VCaP (cell line): ENCODE measurements around the gene MZT2A.
"Not testable (repeated sequence)": the region's sequence is repeated elsewhere in the genome, so short reads cannot be mapped to it uniquely, and the experiment has no call there.

Source experiments
- H3K27ac ChIP-seq: fragments of 450-650 bp; 2 replicates; pipeline ENCODE4 v1.5.1; 2017
- TF ChIP-seq, protein P1 (sequence below): fragments of 450-650 bp; conservative IDR thresholded peaks from 2 replicates; pipeline ENCODE4 v1.5.1; 2017; ENCODE audit warnings: mild to moderate bottlenecking, moderate library complexity

MZT2A gene

DNA sequence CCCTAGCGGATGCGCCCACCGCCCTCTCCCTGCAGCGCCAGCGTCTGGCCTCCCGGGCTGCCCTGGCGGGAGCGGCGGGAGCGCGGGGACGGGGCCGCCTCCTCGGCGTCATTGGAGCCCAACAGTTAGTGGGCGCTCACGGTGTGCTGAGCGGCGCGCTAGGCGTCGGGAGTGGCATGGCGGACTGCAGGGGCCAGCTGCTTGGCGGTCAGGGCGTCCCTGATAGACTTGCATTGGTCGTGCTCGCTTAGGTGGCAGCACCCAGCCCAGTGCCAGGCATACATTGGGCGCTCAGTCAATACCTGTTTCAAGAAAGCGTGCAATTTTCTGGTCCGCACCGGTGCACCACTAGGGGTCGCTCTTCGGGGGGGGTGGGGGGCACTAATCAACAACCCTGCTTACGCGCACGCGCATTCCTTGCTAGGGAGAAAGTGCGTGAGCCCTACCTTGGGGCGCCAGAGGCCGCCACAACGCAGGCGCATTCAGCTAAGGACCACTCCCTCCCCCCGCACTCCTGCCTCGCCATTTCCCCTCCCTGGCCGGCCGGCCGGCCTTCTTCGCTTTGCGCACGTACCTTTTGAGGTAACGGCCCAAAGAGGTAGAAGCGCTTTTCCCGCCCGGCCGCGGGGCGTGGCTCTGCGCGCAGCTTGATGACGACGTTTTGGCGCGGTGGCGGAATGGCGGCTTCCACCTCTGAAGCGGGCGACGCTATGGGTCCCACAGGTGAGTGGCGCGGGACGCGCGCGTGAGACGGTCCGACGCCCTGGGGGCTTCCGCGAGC lies 411 bp upstream of the MZT2A start:
- H3K27ac ChIP-seq = peak overlapping the region; percentile 81
- TF ChIP-seq, protein P1, sequence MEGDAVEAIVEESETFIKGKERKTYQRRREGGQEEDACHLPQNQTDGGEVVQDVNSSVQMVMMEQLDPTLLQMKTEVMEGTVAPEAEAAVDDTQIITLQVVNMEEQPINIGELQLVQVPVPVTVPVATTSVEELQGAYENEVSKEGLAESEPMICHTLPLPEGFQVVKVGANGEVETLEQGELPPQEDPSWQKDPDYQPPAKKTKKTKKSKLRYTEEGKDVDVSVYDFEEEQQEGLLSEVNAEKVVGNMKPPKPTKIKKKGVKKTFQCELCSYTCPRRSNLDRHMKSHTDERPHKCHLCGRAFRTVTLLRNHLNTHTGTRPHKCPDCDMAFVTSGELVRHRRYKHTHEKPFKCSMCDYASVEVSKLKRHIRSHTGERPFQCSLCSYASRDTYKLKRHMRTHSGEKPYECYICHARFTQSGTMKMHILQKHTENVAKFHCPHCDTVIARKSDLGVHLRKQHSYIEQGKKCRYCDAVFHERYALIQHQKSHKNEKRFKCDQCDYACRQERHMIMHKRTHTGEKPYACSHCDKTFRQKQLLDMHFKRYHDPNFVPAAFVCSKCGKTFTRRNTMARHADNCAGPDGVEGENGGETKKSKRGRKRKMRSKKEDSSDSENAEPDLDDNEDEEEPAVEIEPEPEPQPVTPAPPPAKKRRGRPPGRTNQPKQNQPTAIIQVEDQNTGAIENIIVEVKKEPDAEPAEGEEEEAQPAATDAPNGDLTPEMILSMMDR = peak; percentile 89

GRCh38 chr2:131491469-131491836 lies 744 bp downstream of the MZT2A start:
- peak overlapping the region; percentile 81 for H3K27ac ChIP-seq

DNA sequence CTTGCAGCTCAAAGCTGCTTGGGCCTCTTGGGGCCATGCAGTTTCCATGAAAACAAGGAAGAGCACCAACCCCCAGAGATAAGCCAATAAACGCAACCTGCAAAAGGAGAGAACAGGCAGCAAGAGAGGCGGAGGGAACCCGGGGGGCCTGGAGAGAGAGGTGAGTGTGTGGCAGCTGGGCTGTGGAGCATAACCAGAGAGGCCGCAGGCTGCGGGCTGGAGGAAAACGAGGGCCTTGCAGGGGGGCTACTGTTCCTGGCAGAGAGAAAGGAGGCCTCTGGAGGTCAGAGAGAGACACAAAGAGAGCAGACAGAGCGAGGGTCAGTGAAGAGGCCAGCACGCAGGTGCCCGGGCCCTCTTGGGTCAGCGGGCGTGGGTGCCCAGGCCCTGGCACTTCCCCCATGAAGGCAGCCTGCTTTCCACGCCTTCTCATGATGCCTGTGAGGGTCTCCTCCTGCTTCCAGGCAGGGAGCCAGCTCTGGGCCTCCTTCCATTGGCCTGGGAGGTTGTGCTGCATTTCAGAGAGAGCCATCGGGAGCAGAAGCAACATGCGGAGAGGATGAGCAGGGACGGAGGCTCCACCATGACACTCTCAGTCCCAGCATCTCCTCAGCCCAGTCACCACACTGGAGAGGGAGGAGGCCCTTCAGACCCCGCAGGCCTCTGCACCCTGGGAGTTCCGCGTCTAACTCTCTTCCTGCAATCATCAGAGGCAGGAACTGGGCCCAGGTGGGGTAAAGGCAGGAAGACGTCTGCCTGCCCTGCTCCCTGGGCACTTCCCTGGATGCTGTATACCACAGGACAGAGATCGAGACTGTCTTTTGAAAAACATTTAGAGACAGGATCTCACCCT lies 1.4 kb downstream of the MZT2A start:
- peak overlapping the region; percentile 81 for H3K27ac ChIP-seq

DNA sequence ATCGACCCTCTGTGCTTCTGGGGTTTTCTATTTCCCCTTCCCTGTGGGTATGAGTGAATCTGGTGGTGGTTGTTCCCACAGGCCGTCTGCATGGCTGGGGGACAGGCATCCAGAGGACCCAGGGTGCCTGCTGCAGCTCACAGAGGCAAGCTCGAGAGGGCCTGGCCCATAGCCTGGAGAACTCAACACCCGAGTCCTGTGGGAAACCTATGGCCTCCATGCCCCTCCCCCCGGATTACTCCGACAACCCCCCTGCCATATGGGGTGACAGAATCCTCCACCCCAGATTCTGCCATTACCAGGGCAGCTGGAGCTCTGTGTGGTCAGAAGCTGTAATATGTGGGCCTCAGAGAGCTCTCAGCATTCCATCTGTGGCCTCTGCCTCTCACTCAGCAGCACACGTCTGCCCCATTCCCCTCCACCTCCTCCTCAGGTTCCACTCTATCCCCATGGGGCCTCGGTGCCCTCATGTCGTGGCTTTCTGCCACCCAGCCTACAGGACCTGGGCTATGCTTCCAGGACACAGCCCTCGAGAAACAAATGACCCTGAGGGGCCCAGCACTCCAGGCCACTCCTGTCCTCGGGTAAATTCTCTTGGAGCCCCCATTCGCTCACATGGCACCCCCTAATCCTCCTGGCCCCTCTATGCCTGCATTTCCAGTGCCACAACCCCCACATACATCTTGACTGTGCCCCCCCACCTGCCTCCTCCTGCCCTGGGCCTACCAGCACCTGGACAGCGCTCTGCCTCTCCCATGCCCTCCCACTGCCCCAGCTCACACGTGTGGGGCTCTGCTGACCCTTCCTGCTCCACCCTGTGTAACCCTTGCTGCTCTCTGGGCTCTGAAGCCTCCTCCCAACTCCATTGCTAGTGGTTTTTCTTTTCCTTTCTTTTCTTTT lies 3.6 kb downstream of the MZT2A start:
- H3K27ac ChIP-seq = no peak overlapping the region
- TF ChIP-seq, protein P1 = no peak

DNA sequence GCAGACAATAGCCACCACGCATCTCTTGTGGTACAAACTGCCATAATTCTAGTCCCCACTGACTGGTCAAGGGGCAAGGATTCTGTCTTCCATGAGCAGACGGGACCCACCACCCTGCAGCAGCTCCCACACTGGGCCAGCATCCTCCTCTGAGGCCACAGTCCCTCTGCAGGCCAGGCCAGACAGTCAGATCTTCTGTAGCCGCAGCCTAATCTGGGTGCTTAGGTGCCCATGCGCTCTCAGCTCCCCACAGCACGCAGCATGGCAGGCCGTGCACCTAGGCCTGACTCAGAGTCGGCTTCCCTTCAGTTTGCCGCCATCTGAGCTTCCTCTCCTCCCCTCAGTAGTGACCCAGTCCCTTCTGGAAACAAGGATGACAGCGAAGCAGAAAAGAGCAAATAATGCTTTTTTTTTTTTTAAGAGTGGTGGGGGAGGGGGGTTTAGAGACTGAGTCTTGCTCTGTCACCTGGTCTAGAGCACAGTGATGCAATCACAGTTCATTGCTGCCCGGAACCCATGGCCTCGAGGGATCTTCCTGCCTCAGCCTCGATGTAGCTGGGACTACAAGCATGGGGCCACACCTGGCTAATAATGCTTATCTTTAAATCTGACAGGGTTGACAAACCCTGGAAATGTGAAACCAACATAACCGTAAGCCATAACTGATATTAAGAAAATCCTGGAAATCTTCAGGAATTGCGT lies 5.8 kb downstream of the MZT2A start:
- H3K27ac ChIP-seq = not testable (repeated sequence)

DNA sequence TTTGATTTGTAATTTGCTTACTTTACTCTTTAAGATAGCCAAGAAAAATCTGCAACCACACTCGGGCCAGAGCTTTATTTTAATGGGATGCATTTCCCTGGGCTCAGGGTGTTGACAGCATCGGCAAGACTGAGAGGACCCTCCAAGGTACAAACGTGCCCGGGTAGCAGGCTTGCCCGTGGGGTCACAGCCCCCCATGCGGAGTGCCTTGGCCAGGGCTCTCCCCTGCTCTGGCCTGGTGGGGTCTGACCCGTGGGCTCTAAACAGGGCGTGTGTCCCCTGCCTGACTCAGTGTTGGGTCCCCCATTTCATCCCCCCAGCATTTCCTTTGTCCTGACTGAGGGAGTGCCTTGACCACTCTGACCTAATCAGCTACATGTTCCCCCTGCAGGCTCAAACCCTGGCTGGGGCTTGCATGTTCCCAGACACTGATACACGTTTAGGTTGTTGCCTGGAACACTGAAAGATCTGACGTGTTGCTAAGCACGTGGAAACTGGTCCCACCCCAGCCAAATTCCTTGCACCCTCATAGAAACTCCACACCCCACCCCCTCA lies 7.2 kb downstream of the MZT2A start:
- not testable (repeated sequence) for H3K27ac ChIP-seq

- H3K27ac ChIP-seq = not testable (repeated sequence)
Observed at GRCh38 chr2:131483981-131484820, 8.0 kb downstream of the MZT2A start.

DNA sequence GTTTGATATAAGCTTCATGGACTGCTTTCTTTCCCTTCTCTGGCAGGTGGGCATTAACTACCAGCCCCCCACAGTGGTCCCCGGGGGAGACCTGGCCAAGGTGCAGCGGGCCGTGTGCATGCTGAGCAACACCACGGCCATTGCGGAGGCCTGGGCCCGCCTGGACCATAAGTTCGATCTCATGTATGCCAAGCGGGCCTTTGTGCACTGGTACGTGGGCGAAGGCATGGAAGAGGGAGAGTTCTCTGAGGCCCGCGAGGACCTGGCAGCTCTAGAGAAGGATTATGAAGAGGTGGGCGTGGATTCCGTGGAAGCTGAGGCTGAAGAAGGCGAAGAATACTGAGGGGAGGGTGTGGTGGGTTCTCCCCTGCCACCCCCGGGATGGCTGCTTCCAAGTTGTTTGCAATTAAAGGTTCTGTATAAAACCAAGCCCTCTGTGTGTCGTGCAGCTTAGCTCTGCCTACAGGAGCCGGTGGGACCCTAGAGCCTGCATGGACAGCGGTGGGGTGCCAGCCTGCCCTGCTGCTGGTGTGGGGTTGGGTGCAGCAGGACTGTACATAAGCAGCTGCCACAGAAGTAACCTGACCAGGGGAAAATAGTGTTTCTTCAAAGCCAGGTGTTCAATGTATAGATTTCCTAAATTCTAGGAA lies 9.6 kb downstream of the MZT2A start:
- H3K27ac ChIP-seq = not testable (repeated sequence)

DNA sequence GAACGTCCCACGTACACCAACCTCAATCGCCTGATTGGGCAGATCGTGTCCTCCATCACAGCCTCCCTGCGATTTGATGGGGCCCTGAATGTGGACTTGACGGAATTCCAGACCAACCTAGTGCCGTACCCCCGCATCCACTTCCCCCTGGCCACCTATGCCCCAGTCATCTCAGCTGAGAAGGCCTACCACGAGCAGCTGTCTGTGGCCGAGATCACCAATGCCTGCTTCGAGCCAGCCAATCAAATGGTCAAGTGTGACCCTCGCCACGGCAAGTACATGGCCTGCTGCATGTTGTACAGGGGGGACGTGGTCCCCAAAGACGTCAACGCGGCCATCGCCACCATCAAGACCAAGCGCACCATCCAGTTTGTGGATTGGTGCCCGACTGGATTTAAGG lies 11.8 kb downstream of the MZT2A start:
- not testable (repeated sequence) for H3K27ac ChIP-seq

GRCh38 chr2:131478850-131479461 lies 13.2 kb downstream of the MZT2A start:
- H3K27ac ChIP-seq = peak overlapping the region; percentile 75

DNA sequence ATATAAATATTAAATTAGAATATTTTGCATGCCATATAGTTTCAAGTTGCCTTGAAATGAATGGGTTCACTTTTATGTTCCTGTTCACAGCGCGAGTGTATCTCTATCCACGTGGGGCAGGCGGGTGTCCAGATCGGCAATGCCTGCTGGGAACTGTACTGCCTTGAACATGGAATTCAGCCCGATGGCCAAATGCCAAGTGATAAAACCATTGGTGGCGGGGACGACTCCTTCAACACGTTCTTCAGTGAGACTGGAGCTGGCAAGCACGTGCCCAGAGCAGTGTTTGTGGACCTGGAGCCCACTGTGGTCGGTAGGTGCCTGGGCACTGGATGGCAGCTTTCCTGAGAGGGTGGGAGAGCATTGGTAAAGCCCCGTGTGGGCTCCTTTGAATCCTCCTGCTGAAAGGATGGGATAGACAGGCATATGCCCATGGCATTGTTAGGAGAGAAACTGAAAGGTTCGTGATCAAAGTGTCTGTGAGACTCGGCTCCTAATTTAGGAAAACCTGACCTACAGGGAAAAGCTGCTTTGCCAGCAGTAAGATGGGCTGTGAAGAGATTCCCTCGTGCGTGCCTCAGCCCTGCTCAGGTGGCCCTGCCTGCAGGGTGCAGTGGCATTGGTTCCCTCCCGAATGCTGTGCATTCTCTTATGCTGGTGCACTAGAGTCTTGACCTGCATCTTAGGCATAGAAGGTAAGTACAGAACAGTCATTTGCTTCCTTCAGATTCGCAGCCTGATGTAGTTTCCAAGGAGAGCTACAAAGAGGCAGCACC lies 13.9 kb downstream of the MZT2A start:
- H3K27ac ChIP-seq = peak overlapping the region; percentile 75

GRCh38 chr2:131477227-131477626 lies 15.0 kb downstream of the MZT2A start:
- not testable (repeated sequence) for H3K27ac ChIP-seq

GRCh38 chr2:131476363-131476762 lies 15.8 kb downstream of the MZT2A start:
- H3K27ac ChIP-seq = not testable (repeated sequence)
